HG02610 (cell line): ENCODE data around the gene FAM89A.
"Not testable (repeated sequence)": the region's sequence is repeated elsewhere in the genome, so short reads cannot be mapped to it uniquely, and the experiment has no call there.

Experiments
- ATAC-seq: cut with Tn5 transposase; IDR thresholded peaks from one replicate; pipeline ENCODE4 v1.9.1; 2021; ENCODE audit warnings: mild to moderate bottlenecking, moderate library complexity; ENCODE audit not compliant: unreplicated experiment

FAM89A gene

GRCh38 chr1:231000639-231001038 lies 39.4 kb downstream of the FAM89A start:
- ATAC-seq, result no peak

- ATAC-seq, result no peak
Measured at GRCh38 chr1:231000201-231000600, 39.9 kb downstream of the FAM89A start.

- ATAC-seq, result no peak
Measured at GRCh38 chr1:230994860-230995259, 45.2 kb downstream of the FAM89A start.

GRCh38 chr1:230992100-230992774 lies 47.8 kb downstream of the FAM89A start:
- no peak for ATAC-seq

- no peak for ATAC-seq
Measured at GRCh38 chr1:230987448-230987847, 52.6 kb downstream of the FAM89A start.

GRCh38 chr1:230986976-230987375 lies 53.1 kb downstream of the FAM89A start:
- no peak for ATAC-seq

- ATAC-seq, result no peak
Measured at GRCh38 chr1:230985711-230986110, 54.3 kb downstream of the FAM89A start.

- ATAC-seq, result not testable (repeated sequence)
Measured at GRCh38 chr1:230984622-230985515, 55.2 kb downstream of the FAM89A start.

- ATAC-seq, result no peak
Measured at GRCh38 chr1:230983811-230984210, 56.2 kb downstream of the FAM89A start.

- ATAC-seq, result no peak
Measured at GRCh38 chr1:230982696-230983095, 57.4 kb downstream of the FAM89A start.

GRCh38 chr1:230979952-230980351 lies 60.1 kb downstream of the FAM89A start:
- no peak for ATAC-seq

- ATAC-seq, result no peak
Measured at GRCh38 chr1:230979389-230979716, 60.7 kb downstream of the FAM89A start.

- ATAC-seq, result peak; percentile 93
Measured at GRCh38 chr1:230978491-230979388, 61.3 kb downstream of the FAM89A start, which contains the start of the genes ARV1 and TTC13. ARV1 (plus strand) TSS chr1:230979094; CDS start chr1:230979106, 12 bp downstream. TTC13 (minus strand) TSS chr1:230978861; CDS start chr1:230978830, 31 bp downstream.

- ATAC-seq, result peak; percentile 5
Measured at GRCh38 chr1:230977761-230978490, 62.1 kb downstream of the FAM89A start.

- no peak for ATAC-seq
Measured at GRCh38 chr1:230976825-230977747, 63.0 kb downstream of the FAM89A start.

- no peak for ATAC-seq
Measured at GRCh38 chr1:230976360-230976759, 63.7 kb downstream of the FAM89A start.

- ATAC-seq, result no peak
Measured at GRCh38 chr1:230975636-230976035, 64.4 kb downstream of the FAM89A start.

- peak; percentile 88 for ATAC-seq
Measured at GRCh38 chr1:230972855-230973271, 67.2 kb downstream of the FAM89A start.

- ATAC-seq, result no peak
Measured at GRCh38 chr1:230971771-230972170, 68.3 kb downstream of the FAM89A start.
